ENCODE data around the gene SNX1.
"Not testable (repeated sequence)": the region's sequence is repeated elsewhere in the genome, so short reads cannot be mapped to it uniquely, and the experiment has no call there.

The SNX1 gene

GRCh38 chr15:64068133-64068532 lies 27.6 kb upstream of the SNX1 start:
- DNase-seq (ENCODE audit: low read depth), result no peak
- TF ChIP-seq CTCF (IDR thresholded peaks at IDR 0.05; ENCODE audit: low read length, missing control alignments), result no peak
- H3K4me3 ChIP-seq (replicated peaks; ENCODE audit: low read depth, low read length), result no peak overlapping the region

GRCh38 chr15:64070106-64070505 lies 25.7 kb upstream of the SNX1 start:
- no peak for TF ChIP-seq CTCF (IDR thresholded peaks at IDR 0.05; ENCODE audit: low read length, missing control alignments)
- DNase-seq (ENCODE audit: low read depth), result no peak
- no peak overlapping the region for H3K4me3 ChIP-seq (replicated peaks; ENCODE audit: low read depth, low read length)

GRCh38 chr15:64070965-64071851 lies 24.6 kb upstream of the SNX1 start:
- no peak overlapping the region for H3K4me3 ChIP-seq (replicated peaks; ENCODE audit: low read depth, low read length)
- peak; percentile 90 for DNase-seq (ENCODE audit: low read depth)
- no peak for TF ChIP-seq CTCF (IDR thresholded peaks at IDR 0.05; ENCODE audit: low read length, missing control alignments)

- DNase-seq (ENCODE audit: low read depth), result peak; percentile 11
- H3K4me3 ChIP-seq (replicated peaks; ENCODE audit: low read depth, low read length), result no peak overlapping the region
- no peak for TF ChIP-seq CTCF (IDR thresholded peaks at IDR 0.05; ENCODE audit: low read length, missing control alignments)
Measured at GRCh38 chr15:64071931-64072765, 23.6 kb upstream of the SNX1 start.

GRCh38 chr15:64072812-64073211 lies 23.0 kb upstream of the SNX1 start:
- no peak for DNase-seq (ENCODE audit: low read depth)
- TF ChIP-seq CTCF (IDR thresholded peaks at IDR 0.05; ENCODE audit: low read length, missing control alignments), result no peak
- H3K4me3 ChIP-seq (replicated peaks; ENCODE audit: low read depth, low read length), result no peak overlapping the region

- DNase-seq (ENCODE audit: low read depth); H3K4me3 ChIP-seq (replicated peaks; ENCODE audit: low read depth, low read length): not testable (repeated sequence)
Measured at GRCh38 chr15:64073496-64073895, 22.3 kb upstream of the SNX1 start.

GRCh38 chr15:64082757-64083156 lies 13.0 kb upstream of the SNX1 start:
- TF ChIP-seq CTCF (IDR thresholded peaks at IDR 0.05; ENCODE audit: low read length, missing control alignments), result no peak
- no peak for DNase-seq (ENCODE audit: low read depth)
- H3K4me3 ChIP-seq (replicated peaks; ENCODE audit: low read depth, low read length), result no peak overlapping the region

All from fibroblast of pulmonary artery (primary cell).